ENCODE data around the gene PKNOX1.
"Not testable (repeated sequence)": the region's sequence is repeated elsewhere in the genome, so short reads cannot be mapped to it uniquely, and the experiment has no call there.

Gene PKNOX1

DNA sequence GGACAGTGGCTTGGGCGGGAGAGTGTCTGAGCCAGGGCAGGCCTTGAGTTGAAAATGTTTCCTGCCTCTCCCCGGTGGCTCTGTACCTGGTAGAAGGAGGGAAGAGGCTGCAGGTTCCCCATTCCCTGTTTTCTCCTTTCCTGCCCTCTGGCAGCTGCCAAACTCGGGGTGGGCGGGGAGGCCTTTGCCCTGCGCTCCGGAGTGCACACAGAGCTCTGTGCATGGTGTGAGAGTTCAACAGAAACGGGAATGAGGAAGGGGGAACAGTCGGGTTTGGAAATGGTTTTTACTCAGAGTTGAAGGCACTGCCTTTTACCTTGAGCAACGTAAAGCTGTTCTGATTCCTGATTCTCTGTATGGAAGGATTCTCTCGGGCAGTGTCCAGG lies 64.3 kb downstream of the PKNOX1 start:
- H3K27me3 ChIP-seq (ENCODE audit: insufficient read depth, insufficient read length); DNase-seq (ENCODE audit: low read depth, low spot score); H3K9ac ChIP-seq (ENCODE audit: insufficient read length, low read depth); H3K4me3 ChIP-seq (ENCODE audit: insufficient read length, low read depth); H3K36me3 ChIP-seq (ENCODE audit: insufficient read depth, insufficient read length, low read length); H3K9me3 ChIP-seq (ENCODE audit: insufficient read depth, low read length); H3K4me1 ChIP-seq (ENCODE audit: insufficient read depth, insufficient read length): not testable (repeated sequence)

DNA sequence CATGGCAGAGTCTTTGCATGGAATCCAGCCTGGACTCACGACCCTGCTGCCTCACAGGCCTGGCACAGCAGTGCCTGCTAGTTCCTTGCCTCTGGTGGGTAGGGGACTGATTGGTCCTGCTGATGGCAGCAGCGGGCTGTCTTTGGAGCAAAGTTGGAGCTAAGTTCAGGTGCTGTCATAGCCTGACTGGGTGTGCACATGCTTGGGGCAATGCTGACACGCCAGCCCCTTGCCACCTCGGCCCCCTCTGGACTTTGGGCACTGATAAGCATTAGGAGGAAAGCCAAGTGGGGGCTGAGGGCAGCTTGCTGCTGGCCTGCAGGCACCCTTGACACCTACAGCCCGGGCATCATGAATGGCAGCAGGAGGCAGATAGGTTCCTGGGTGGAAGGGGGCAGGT lies 67.8 kb downstream of the PKNOX1 start:
- H3K9me3 ChIP-seq (ENCODE audit: insufficient read depth, low read length); H3K9ac ChIP-seq (ENCODE audit: insufficient read length, low read depth); H3K4me1 ChIP-seq (ENCODE audit: insufficient read depth, insufficient read length); DNase-seq (ENCODE audit: low read depth, low spot score); H3K27me3 ChIP-seq (ENCODE audit: insufficient read depth, insufficient read length); H3K4me3 ChIP-seq (ENCODE audit: insufficient read length, low read depth); H3K36me3 ChIP-seq (ENCODE audit: insufficient read depth, insufficient read length, low read length): not testable (repeated sequence)

DNA sequence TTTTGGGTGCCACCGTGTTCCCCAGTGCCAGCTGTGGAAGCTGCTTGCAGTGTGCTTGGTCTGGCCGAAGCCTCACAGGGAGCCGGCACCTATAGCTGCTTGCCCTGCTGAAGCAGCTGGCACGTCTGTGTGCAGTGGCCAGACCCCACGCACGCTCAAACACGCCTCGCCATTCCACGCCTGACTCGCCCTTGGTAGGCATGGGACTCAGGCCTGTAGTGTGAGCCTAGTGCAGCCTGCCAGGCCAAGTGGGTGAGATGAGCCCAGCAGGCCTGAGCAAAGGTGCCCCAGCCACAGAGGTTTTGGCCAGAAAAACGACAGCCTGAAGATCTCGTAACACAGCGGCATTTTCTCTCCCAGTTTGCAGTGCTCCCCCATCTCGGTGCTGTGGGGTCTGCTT lies 68.9 kb downstream of the PKNOX1 start:
- H3K9ac ChIP-seq (ENCODE audit: insufficient read length, low read depth), result not testable (repeated sequence)

GRCh38 chr21:43044547-43044946 lies 70.2 kb downstream of the PKNOX1 start:
- H3K4me1 ChIP-seq (ENCODE audit: insufficient read depth, insufficient read length); H3K9ac ChIP-seq (ENCODE audit: insufficient read length, low read depth); H3K4me3 ChIP-seq (ENCODE audit: insufficient read length, low read depth); DNase-seq (ENCODE audit: low read depth, low spot score); H3K27me3 ChIP-seq (ENCODE audit: insufficient read depth, insufficient read length); H3K9me3 ChIP-seq (ENCODE audit: insufficient read depth, low read length); H3K36me3 ChIP-seq (ENCODE audit: insufficient read depth, insufficient read length, low read length): not testable (repeated sequence)

More for the DNA sequence above, 68.9 kb downstream of the PKNOX1 start:
- not testable (repeated sequence) for H3K4me3 ChIP-seq (ENCODE audit: insufficient read length, low read depth); H3K36me3 ChIP-seq (ENCODE audit: insufficient read depth, insufficient read length, low read length); DNase-seq (ENCODE audit: low read depth, low spot score); H3K27me3 ChIP-seq (ENCODE audit: insufficient read depth, insufficient read length); H3K4me1 ChIP-seq (ENCODE audit: insufficient read depth, insufficient read length); H3K9me3 ChIP-seq (ENCODE audit: insufficient read depth, low read length)

DNA sequence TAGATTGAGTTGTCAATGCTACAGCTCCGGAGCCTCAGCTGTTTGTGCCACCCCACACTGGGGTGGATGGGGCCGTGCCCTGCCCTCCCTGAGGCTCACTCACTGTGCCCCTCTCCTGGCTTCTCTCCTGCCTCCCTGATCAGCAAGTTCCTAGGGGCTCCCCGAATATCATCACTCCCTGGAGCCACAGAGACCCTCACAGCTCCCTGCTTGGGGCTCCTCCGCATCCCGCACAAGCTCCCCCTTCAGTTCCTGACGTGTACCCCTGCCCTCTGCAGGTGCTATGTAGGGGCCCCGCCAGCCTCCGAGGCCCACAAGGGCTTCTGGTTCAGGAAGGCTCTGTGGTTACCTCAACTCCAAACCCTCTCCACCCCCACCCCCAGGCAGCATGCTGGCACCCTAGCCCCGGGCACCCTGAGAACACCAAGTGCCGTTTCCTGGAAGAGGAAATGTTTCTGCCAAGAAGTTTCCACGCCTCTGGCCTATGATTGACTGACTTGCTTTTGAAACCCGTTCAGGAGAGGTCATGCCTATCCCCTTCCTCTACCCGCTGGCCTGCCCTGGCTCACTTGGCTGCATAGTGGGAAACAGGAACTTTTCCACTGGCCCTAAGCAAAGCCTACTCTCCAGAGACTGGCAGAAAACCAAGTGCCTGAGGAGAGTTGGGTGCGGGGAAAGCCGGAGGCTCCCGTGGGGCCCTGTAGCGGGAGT lies 71.0 kb downstream of the PKNOX1 start:
- not testable (repeated sequence) for H3K27me3 ChIP-seq (ENCODE audit: insufficient read depth, insufficient read length); DNase-seq (ENCODE audit: low read depth, low spot score); H3K4me1 ChIP-seq (ENCODE audit: insufficient read depth, insufficient read length); H3K4me3 ChIP-seq (ENCODE audit: insufficient read length, low read depth); H3K9ac ChIP-seq (ENCODE audit: insufficient read length, low read depth); H3K9me3 ChIP-seq (ENCODE audit: insufficient read depth, low read length); H3K36me3 ChIP-seq (ENCODE audit: insufficient read depth, insufficient read length, low read length)

GRCh38 chr21:43045876-43046821 lies 71.8 kb downstream of the PKNOX1 start:
- DNase-seq (ENCODE audit: low read depth, low spot score); H3K9ac ChIP-seq (ENCODE audit: insufficient read length, low read depth); H3K4me1 ChIP-seq (ENCODE audit: insufficient read depth, insufficient read length); H3K36me3 ChIP-seq (ENCODE audit: insufficient read depth, insufficient read length, low read length); H3K4me3 ChIP-seq (ENCODE audit: insufficient read length, low read depth); H3K9me3 ChIP-seq (ENCODE audit: insufficient read depth, low read length); H3K27me3 ChIP-seq (ENCODE audit: insufficient read depth, insufficient read length): not testable (repeated sequence)

- H3K9ac ChIP-seq (ENCODE audit: insufficient read length, low read depth); H3K4me3 ChIP-seq (ENCODE audit: insufficient read length, low read depth); H3K36me3 ChIP-seq (ENCODE audit: insufficient read depth, insufficient read length, low read length); DNase-seq (ENCODE audit: low read depth, low spot score); H3K9me3 ChIP-seq (ENCODE audit: insufficient read depth, low read length); H3K27me3 ChIP-seq (ENCODE audit: insufficient read depth, insufficient read length); H3K4me1 ChIP-seq (ENCODE audit: insufficient read depth, insufficient read length): not testable (repeated sequence)
Measured at GRCh38 chr21:43053112-43053511, 78.8 kb downstream of the PKNOX1 start.

DNA sequence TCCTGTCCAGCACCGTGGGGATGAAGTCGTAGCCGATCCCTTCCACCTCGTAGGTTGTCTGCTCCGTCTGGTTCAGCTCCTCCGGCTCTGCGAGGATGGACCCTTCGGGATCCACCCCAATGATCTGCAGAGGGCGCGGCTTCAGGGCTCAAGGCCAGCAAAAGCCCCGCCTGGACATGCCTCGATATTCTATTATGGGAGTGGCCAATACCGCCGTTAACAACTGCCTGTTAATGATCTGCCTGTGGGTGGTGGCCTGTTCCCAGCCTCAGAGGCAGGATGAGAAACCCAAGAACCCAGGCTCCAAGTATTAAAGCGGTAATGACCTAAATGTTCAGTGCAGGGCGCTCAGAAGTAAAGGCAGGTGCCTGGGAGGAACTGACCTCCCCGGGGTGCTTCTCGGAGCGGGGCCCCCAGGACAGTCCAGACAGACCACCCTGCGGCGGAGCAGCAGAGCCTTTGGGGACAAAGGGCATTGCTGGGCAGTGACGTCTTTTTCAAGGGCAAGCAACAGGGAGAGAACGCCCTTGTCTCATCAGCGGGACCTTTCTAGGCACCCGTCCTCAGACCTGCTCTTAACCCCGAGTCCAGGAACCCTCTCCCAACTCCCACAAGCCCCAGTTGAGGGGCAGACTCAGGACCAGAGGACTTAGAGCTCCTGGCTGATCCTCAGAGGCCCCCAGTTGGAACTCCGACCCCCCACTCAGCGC lies 88.7 kb downstream of the PKNOX1 start:
- DNase-seq (ENCODE audit: low read depth, low spot score); H3K9me3 ChIP-seq (ENCODE audit: insufficient read depth, low read length); H3K4me3 ChIP-seq (ENCODE audit: insufficient read length, low read depth); H3K9ac ChIP-seq (ENCODE audit: insufficient read length, low read depth); H3K36me3 ChIP-seq (ENCODE audit: insufficient read depth, insufficient read length, low read length); H3K4me1 ChIP-seq (ENCODE audit: insufficient read depth, insufficient read length); H3K27me3 ChIP-seq (ENCODE audit: insufficient read depth, insufficient read length): not testable (repeated sequence)

GRCh38 chr21:43064265-43064917 lies 90.0 kb downstream of the PKNOX1 start:
- not testable (repeated sequence) for H3K9ac ChIP-seq (ENCODE audit: insufficient read length, low read depth); H3K4me1 ChIP-seq (ENCODE audit: insufficient read depth, insufficient read length); H3K4me3 ChIP-seq (ENCODE audit: insufficient read length, low read depth); H3K36me3 ChIP-seq (ENCODE audit: insufficient read depth, insufficient read length, low read length); DNase-seq (ENCODE audit: low read depth, low spot score); H3K9me3 ChIP-seq (ENCODE audit: insufficient read depth, low read length); H3K27me3 ChIP-seq (ENCODE audit: insufficient read depth, insufficient read length)

DNA sequence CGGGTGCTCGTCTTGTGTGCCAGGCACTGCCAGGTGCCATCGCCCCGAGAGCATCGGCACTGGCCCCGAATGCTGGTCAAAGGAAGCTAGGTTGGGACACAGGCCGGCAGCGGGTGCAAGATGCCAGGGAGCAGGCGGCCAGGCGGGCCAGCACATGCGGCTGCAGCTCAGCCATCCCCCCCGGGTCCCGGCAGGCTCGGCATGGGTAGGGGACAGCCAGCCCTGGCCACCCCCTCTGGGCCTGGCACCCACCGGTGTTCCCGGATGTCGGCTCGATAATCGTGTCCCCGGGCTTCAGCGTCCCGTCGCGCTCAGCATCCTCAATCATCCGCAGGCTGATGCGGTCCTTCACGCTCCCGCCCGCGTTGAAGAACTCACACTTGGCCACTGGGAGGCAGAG lies 91.6 kb downstream of the PKNOX1 start:
- not testable (repeated sequence) for H3K36me3 ChIP-seq (ENCODE audit: insufficient read depth, insufficient read length, low read length); DNase-seq (ENCODE audit: low read depth, low spot score); H3K4me3 ChIP-seq (ENCODE audit: insufficient read length, low read depth); H3K4me1 ChIP-seq (ENCODE audit: insufficient read depth, insufficient read length); H3K9ac ChIP-seq (ENCODE audit: insufficient read length, low read depth); H3K27me3 ChIP-seq (ENCODE audit: insufficient read depth, insufficient read length); H3K9me3 ChIP-seq (ENCODE audit: insufficient read depth, low read length)

GRCh38 chr21:43066690-43067089 lies 92.3 kb downstream of the PKNOX1 start:
- DNase-seq (ENCODE audit: low read depth, low spot score); H3K9ac ChIP-seq (ENCODE audit: insufficient read length, low read depth); H3K9me3 ChIP-seq (ENCODE audit: insufficient read depth, low read length); H3K4me1 ChIP-seq (ENCODE audit: insufficient read depth, insufficient read length); H3K36me3 ChIP-seq (ENCODE audit: insufficient read depth, insufficient read length, low read length); H3K27me3 ChIP-seq (ENCODE audit: insufficient read depth, insufficient read length); H3K4me3 ChIP-seq (ENCODE audit: insufficient read length, low read depth): not testable (repeated sequence)

Data from NT2/D1 (cell line).